Lung (tissue), 12 donors: ENCODE data around the gene SPATS2. TPM values are rescaled to one million over a fixed set of nuclear protein-coding genes. Genes with fewer than 3 reads are reported as not detected.

ENCODE experiments used
- ATAC-seq: fragments of 200-7000 bp; cut with Tn5 transposase; one replicate; pipeline ENCODE4 v1.9.1; 2020; ENCODE audit warnings: moderate number of reproducible peaks; ENCODE audit not compliant: insufficient read depth, low FRiP score
- DNase-seq, 3 donors: peaks; one replicate each; pipeline ENCODE4 v3.0.0-alpha.2; 2013 to 2017
- H3K27ac ChIP-seq, 2 donors: one replicate each; pipeline ENCODE4 v1.5.1; 2013; ENCODE audit warnings: mild to moderate bottlenecking in 2 of 2, moderate library complexity in 2 of 2, control low read depth in 1 of 2, inconsistent platforms in 1 of 2, low read depth in 1 of 2, low read length in 1 of 2
- H3K27me3 ChIP-seq, 3 donors: one replicate each; pipeline ENCODE4 v1.5.1; 2013; ENCODE audit warnings: low read length in 2 of 3; ENCODE audit not compliant: control insufficient read depth in 3 of 3, insufficient read depth in 3 of 3
- H3K36me3 ChIP-seq, 4 donors: one replicate each; pipeline ENCODE4 v1.5.1; 2013; ENCODE audit warnings: low read length in 4 of 4, mild to moderate bottlenecking in 1 of 4, moderate library complexity in 1 of 4; ENCODE audit not compliant: control insufficient read depth in 4 of 4, insufficient read depth in 4 of 4
- H3K4me1 ChIP-seq, 5 donors: one replicate each; pipeline ENCODE4 v1.5.1; 2013; ENCODE audit warnings: low read length in 5 of 5, mild to moderate bottlenecking in 2 of 5, moderate library complexity in 1 of 5; ENCODE audit not compliant: control insufficient read depth in 5 of 5, insufficient read depth in 5 of 5
- H3K4me3 ChIP-seq: one replicate; pipeline ENCODE4 v1.5.1; 2013; ENCODE audit warnings: mild to moderate bottlenecking, control low read depth, moderate library complexity
- H3K9ac ChIP-seq, 2 donors: one replicate each; pipeline ENCODE4 v1.5.1; 2013; ENCODE audit warnings: low read length in 2 of 2, control low read depth in 1 of 2; ENCODE audit not compliant: insufficient read depth in 1 of 2
- H3K9me3 ChIP-seq, 4 donors: one replicate each; pipeline ENCODE4 v1.5.1; 2013; ENCODE audit warnings: low read length in 3 of 4, mild to moderate bottlenecking in 1 of 4, moderate library complexity in 1 of 4; ENCODE audit not compliant: control insufficient read depth in 4 of 4, insufficient read depth in 3 of 4
- CTCF ChIP-seq: IDR thresholded peaks from 2 replicates; pipeline ENCODE4 v1.5.1; 2012; ENCODE audit warnings: mild to moderate bottlenecking; ENCODE audit errors: control extremely low read depth, extremely low read depth
- WGBS, 2 donors: extraction: QIAGEN DNeasy Blood & Tissue Kit; methylation state at CpG; one replicate each; pipeline ENCODE4 v1.1.7; 2013; 5-methylcytosine and 5-hydroxymethylcytosine counted together
- polyA plus RNA-seq, 2 donors: library from polyadenylated mRNA; stranded (reverse); fragments of 200-250 nt; gene quantifications; one replicate each; pipeline ENCODE4 v1.2.1, GENCODE V29; 2013
- total RNA-seq, 2 donors: library from RNA; depleted of rRNA in 1 of 2; stranded (reverse); fragments of >200 nt in 1 of 2; gene quantifications; one replicate each; pipeline ENCODE4 v1.2.1, GENCODE V29; 2014 to 2021
- donor health status: control.
- donor health status: control.
- donor health status: Bipolar disorder and iron deficiency.
- donor health status: healthy.
- donor health status: DM: yes; HTN: yes; CAD: no.

SPATS2 gene
- total and polyA plus RNA-seq, 4 donors, result 6.6 to 48.8 (median 10.0) TPM

- ATAC-seq, result no peak
- Histone ChIP-seq H3K4me1 (peaks cover 0 to 3% (median 0%) of the 10 kb centered on the region in 5 donors), H3K36me3 (peaks cover 0 to 2% (median 0%) of the 10 kb centered on the region in 4 donors), H3K9me3 (no peaks in the 10 kb centered on the region), H3K27me3 (no peaks in the 10 kb centered on the region), H3K9ac (no peak overlapping the region), H3K4me3 (no peak overlapping the region), H3K27ac (no peak overlapping the region)
- no peak for TF ChIP-seq CTCF
- WGBS, 2 donors, result 82 to 95% methylated on average over 3 of the region's 3 CpGs
- no peak for DNase-seq
Measured at GRCh38 chr12:49451468-49452259, 84.4 kb downstream of the SPATS2 start.

- WGBS, 2 donors, result 98 to 99% methylated on average over 6 of the region's 6 CpGs
Measured at GRCh38 chr12:49455501-49455900, 88.2 kb downstream of the SPATS2 start.

GRCh38 chr12:49456131-49456679, 88.9 kb downstream of the SPATS2 start:
- Histone ChIP-seq H3K4me1 (peaks cover 0 to 3% (median 0%) of the 10 kb centered on the region in 5 donors), H3K27ac (no peak overlapping the region), H3K9ac (no peak overlapping the region), H3K4me3 (no peak overlapping the region), H3K36me3 (no peaks in the 10 kb centered on the region), H3K27me3 (no peaks in the 10 kb centered on the region), H3K9me3 (no peaks in the 10 kb centered on the region)
- TF ChIP-seq CTCF, result no peak
- ATAC-seq, result no peak
- no peak for DNase-seq
- WGBS, 2 donors, result 64 to 98% methylated on average over 2 of the region's 2 CpGs

More at GRCh38 chr12:49455501-49455900, 88.2 kb downstream of the SPATS2 start:
- Histone ChIP-seq H3K4me3 (no peak overlapping the region), H3K9ac (no peak overlapping the region), H3K27me3 (no peaks in the 10 kb centered on the region), H3K27ac (no peak overlapping the region), H3K36me3 (no peaks in the 10 kb centered on the region), H3K9me3 (no peaks in the 10 kb centered on the region), H3K4me1 (peaks cover 0 to 3% (median 0%) of the 10 kb centered on the region in 5 donors)
- no peak for TF ChIP-seq CTCF
- ATAC-seq (no peak), DNase-seq (no peak)
